ENCODE results near the gene SLC12A6. TPM values are rescaled to one million over a fixed set of nuclear protein-coding genes. Genes with fewer than 3 reads are reported as not detected.

The SLC12A6 gene
- total and polyA plus RNA-seq, 2 of the 13 experiments (the other 11 are each of a cell fraction or from before 2014, with no cell fraction given), result 15.2 to 30.1 TPM

- TF ChIP-seq ELF4 (CRISPR knock-in tag; IDR thresholded peaks at IDR 0.05; ENCODE audit: borderline replicate concordance) (0 out of 2 replicates have a peak, but pooled peaks have one; percentile 28), ZNF644 (CRISPR knock-in tag; IDR thresholded peaks at IDR 0.05; ENCODE audit: low read depth) (no peak), ZSCAN20 (CRISPR knock-in tag; IDR thresholded peaks at IDR 0.05; ENCODE audit: borderline replicate concordance) (no peak), USF2 (IDR thresholded peaks at IDR 0.05; ENCODE audit: low read depth, low read length) (peak; percentile 91), USF2 (CRISPR knock-in tag; IDR thresholded peaks at IDR 0.05; ENCODE audit: borderline replicate concordance) (peak; percentile 94; the same call in 1 of the 2 replicates), NFYB (CRISPR knock-in tag; IDR thresholded peaks at IDR 0.05) (0 out of 2 replicates have a peak, but pooled peaks have one; percentile 16), PITX1 (CRISPR knock-in tag; IDR thresholded peaks at IDR 0.05) (peak; percentile 86), GATAD1 (CRISPR knock-in tag; IDR thresholded peaks at IDR 0.05) (0 out of 2 replicates have a peak, but pooled peaks have one; percentile 21), NR2F6 (IDR thresholded peaks at IDR 0.05) (0 out of 2 replicates have a peak, but pooled peaks have one; percentile 3), NR2F6 (CRISPR knock-in tag; IDR thresholded peaks at IDR 0.05) (no peak), ASH2L (IDR thresholded peaks at IDR 0.05; ENCODE audit: insufficient read length, low read depth, low read length) (peak; percentile 14), REXO4 (CRISPR knock-in tag; IDR thresholded peaks at IDR 0.05; ENCODE audit: borderline replicate concordance) (no peak), ELF1 (CRISPR knock-in tag; IDR thresholded peaks at IDR 0.05) (peak; percentile 59), TFDP2 (CRISPR knock-in tag; IDR thresholded peaks at IDR 0.05) (no peak)
- TF ChIP-seq, protein P1, sequence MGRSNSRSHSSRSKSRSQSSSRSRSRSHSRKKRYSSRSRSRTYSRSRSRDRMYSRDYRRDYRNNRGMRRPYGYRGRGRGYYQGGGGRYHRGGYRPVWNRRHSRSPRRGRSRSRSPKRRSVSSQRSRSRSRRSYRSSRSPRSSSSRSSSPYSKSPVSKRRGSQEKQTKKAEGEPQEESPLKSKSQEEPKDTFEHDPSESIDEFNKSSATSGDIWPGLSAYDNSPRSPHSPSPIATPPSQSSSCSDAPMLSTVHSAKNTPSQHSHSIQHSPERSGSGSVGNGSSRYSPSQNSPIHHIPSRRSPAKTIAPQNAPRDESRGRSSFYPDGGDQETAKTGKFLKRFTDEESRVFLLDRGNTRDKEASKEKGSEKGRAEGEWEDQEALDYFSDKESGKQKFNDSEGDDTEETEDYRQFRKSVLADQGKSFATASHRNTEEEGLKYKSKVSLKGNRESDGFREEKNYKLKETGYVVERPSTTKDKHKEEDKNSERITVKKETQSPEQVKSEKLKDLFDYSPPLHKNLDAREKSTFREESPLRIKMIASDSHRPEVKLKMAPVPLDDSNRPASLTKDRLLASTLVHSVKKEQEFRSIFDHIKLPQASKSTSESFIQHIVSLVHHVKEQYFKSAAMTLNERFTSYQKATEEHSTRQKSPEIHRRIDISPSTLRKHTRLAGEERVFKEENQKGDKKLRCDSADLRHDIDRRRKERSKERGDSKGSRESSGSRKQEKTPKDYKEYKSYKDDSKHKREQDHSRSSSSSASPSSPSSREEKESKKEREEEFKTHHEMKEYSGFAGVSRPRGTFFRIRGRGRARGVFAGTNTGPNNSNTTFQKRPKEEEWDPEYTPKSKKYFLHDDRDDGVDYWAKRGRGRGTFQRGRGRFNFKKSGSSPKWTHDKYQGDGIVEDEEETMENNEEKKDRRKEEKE (IDR thresholded peaks at IDR 0.05), result no peak
- TF ChIP-seq, protein P2, sequence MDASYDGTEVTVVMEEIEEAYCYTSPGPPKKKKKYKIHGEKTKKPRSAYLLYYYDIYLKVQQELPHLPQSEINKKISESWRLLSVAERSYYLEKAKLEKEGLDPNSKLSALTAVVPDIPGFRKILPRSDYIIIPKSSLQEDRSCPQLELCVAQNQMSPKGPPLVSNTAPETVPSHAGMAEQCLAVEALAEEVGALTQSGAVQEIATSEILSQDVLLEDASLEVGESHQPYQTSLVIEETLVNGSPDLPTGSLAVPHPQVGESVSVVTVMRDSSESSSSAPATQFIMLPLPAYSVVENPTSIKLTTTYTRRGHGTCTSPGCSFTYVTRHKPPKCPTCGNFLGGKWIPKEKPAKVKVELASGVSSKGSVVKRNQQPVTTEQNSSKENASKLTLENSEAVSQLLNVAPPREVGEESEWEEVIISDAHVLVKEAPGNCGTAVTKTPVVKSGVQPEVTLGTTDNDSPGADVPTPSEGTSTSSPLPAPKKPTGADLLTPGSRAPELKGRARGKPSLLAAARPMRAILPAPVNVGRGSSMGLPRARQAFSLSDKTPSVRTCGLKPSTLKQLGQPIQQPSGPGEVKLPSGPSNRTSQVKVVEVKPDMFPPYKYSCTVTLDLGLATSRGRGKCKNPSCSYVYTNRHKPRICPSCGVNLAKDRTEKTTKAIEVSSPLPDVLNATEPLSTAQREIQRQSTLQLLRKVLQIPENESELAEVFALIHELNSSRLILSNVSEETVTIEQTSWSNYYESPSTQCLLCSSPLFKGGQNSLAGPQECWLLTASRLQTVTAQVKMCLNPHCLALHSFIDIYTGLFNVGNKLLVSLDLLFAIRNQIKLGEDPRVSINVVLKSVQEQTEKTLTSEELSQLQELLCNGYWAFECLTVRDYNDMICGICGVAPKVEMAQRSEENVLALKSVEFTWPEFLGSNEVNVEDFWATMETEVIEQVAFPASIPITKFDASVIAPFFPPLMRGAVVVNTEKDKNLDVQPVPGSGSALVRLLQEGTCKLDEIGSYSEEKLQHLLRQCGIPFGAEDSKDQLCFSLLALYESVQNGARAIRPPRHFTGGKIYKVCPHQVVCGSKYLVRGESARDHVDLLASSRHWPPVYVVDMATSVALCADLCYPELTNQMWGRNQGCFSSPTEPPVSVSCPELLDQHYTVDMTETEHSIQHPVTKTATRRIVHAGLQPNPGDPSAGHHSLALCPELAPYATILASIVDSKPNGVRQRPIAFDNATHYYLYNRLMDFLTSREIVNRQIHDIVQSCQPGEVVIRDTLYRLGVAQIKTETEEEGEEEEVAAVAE (CRISPR knock-in tag; IDR thresholded peaks at IDR 0.05; ENCODE audit: borderline replicate concordance), result no peak
- TF ChIP-seq, protein P3, sequence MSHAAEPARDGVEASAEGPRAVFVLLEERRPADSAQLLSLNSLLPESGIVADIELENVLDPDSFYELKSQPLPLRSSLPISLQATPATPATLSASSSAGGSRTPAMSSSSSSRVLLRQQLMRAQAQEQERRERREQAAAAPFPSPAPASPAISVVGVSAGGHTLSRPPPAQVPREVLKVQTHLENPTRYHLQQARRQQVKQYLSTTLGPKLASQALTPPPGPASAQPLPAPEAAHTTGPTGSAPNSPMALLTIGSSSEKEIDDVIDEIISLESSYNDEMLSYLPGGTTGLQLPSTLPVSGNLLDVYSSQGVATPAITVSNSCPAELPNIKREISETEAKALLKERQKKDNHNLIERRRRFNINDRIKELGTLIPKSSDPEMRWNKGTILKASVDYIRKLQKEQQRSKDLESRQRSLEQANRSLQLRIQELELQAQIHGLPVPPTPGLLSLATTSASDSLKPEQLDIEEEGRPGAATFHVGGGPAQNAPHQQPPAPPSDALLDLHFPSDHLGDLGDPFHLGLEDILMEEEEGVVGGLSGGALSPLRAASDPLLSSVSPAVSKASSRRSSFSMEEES (CRISPR knock-in tag; IDR thresholded peaks at IDR 0.05), result peak; percentile 61; the same call in 1 of the 2 replicates
These were observed 19.1 kb downstream of the SLC12A6 start (continued) for GRCh38 chr15:34318277-34319079.

Measured in HepG2 (cell line).